CD4-positive, alpha-beta T cell (primary cell): ENCODE measurements around the gene PLRG1. TPM values are rescaled to one million over a fixed set of nuclear protein-coding genes. Genes with fewer than 3 reads are reported as not detected.

Experiments
- ATAC-seq: fragments of 200-7000 bp; cut with Tn5 transposase; one replicate; pipeline ENCODE4 v1.10.0; 2022; ENCODE audit warnings: mild to moderate bottlenecking; ENCODE audit not compliant: poor library complexity
- CTCF ChIA-PET: fragments of 350-600 bp; sonication (Branson Sonifier 250); formaldehyde crosslinking; loops from one replicate; lab custom pipeline; 2021; ENCODE audit warnings: antibody characterized with exemption, inconsistent platforms; lab: Charles Lee
- POLR2A ChIA-PET: fragments of 350-600 bp; sonication (Branson Sonifier 250); formaldehyde crosslinking; loops from one replicate; lab custom pipeline; 2021; ENCODE audit warnings: antibody characterized with exemption, inconsistent platforms; lab: Charles Lee
- DNase-seq, 14 experiments: peaks; one replicate each; pipeline ENCODE4 v3.0.0-alpha.2; 2013 to 2020; ENCODE audit warnings: mixed read lengths in 2 of 14
- H3K27ac ChIP-seq, 2 donors: one replicate each; pipeline versions ENCODE4 v1.5.1 to v1.7.0; 2013; ENCODE audit warnings: low read length in 2 of 2, low read depth in 1 of 2, mild to moderate bottlenecking in 1 of 2
- H3K27me3 ChIP-seq, 2 experiments: 1 replicate in 1 of 2; 2 replicates in 1 of 2; pipeline versions ENCODE4 v1.6.1 to v1.7.0; 2013; ENCODE audit warnings: low read length in 2 of 2, control low read depth in 1 of 2, mild to moderate bottlenecking in 1 of 2, moderate library complexity in 1 of 2; ENCODE audit not compliant: insufficient read depth in 2 of 2, control insufficient read depth in 1 of 2
- H3K36me3 ChIP-seq: one replicate; pipeline ENCODE4 v1.6.1; 2013; ENCODE audit warnings: low read length, control low read depth; ENCODE audit not compliant: insufficient read depth
- H3K4me1 ChIP-seq: one replicate; pipeline ENCODE4 v1.6.1; 2013; ENCODE audit warnings: low read length, control low read depth; ENCODE audit not compliant: insufficient read depth
- H3K4me3 ChIP-seq: one replicate; pipeline ENCODE4 v1.5.1; 2013; ENCODE audit warnings: mild to moderate bottlenecking, low read length, moderate library complexity
- H3K9me3 ChIP-seq, 2 experiments: 1 replicate in 1 of 2; 2 replicates in 1 of 2; pipeline versions ENCODE4 v1.6.1 to v1.7.0; 2013; ENCODE audit warnings: low read length in 2 of 2, mild to moderate bottlenecking in 2 of 2, control low read depth in 1 of 2, moderate library complexity in 1 of 2; ENCODE audit not compliant: control insufficient read depth in 1 of 2, insufficient read depth in 1 of 2
- H3K27ac Mint-ChIP-seq: one replicate; pipeline ENCODE4 v1.8.0; 2020; ENCODE audit warnings: mixed read lengths
- H3K27me3 Mint-ChIP-seq: one replicate; pipeline ENCODE4 v1.8.0; 2021; ENCODE audit warnings: mixed read lengths
- H3K36me3 Mint-ChIP-seq: one replicate; pipeline ENCODE4 v1.8.0; 2021; ENCODE audit warnings: low read depth, mixed read lengths
- H3K4me1 Mint-ChIP-seq: one replicate; pipeline ENCODE4 v1.8.0; 2021; ENCODE audit warnings: low read depth, mixed read lengths
- H3K4me3 Mint-ChIP-seq: one replicate; pipeline ENCODE4 v1.8.0; 2020; ENCODE audit warnings: mild to moderate bottlenecking, mixed read lengths
- H3K9me3 Mint-ChIP-seq: one replicate; pipeline ENCODE4 v1.8.0; 2020; ENCODE audit warnings: mixed read lengths
- CTCF ChIP-seq: fragments of 200-600 bp; IDR thresholded peaks from one replicate; pipeline ENCODE4 v1.8.0; 2022; ENCODE audit warnings: antibody characterized with exemption, mild to moderate bottlenecking
- intact Hi-C, 2 experiments: fragments of 100-400 bp; cut with DNase I in 1 of 2; cut with micrococcal nuclease in 1 of 2; formaldehyde crosslinking; loops; one replicate each; pipeline versions ENCODE4 v1.15.1 to v1.9.0; 2023 to 2025; cut with DNase I, micrococcal nuclease
- total RNA-seq, 174 experiments: library from RNA in 2 of 174; stranded (reverse) in 2 of 174; gene quantifications; one replicate each; pipeline ENCODE4 v1.2.3 and lab custom pipeline; 2021 to 2026

Gene PLRG1
- total RNA-seq, 2 experiments from 2014 or later: 41.1 to 44.8 TPM

DNA sequence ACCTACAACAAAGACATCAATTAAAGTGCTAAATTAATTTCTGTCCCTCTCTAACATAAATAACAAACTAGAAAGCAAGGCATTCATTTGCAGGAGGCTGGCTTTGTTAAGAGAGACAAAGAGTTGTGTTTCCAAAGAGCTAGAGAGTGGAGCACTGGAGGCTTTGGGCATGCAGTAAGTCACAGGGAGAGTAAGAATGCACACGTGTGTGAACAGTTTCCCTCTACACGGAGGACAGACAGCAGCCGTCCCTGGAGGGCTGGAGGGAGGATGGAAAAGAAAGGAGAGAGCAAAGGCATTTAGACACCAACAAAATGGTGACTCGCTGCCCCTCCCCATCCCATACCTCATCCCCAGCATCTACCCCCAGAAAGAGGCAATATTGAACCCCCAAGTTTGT, 38.2 kb downstream of the PLRG1 start:
- Histone ChIP-seq H3K27ac (no peak overlapping the region), H3K4me3 (no peak overlapping the region), H3K27me3 (peaks cover 0 to under 1% of the 10 kb centered on the region in 2 experiments), H3K9me3 (no peaks in the 10 kb centered on the region), H3K36me3 (no peaks in the 10 kb centered on the region), H3K4me1 (no peaks in the 10 kb centered on the region)
- H3K27ac Mint-ChIP-seq: no peak overlapping the region
- no peak for ATAC-seq
- DNase-seq: no peak
- no peaks in the 10 kb centered on the region for H3K9me3 Mint-ChIP-seq
- intact Hi-C loops: no loop called here
- POLR2A ChIA-PET: no interaction called here
- no peaks in the 10 kb centered on the region for H3K36me3 Mint-ChIP-seq
- no peak for TF ChIP-seq CTCF
- H3K27me3 Mint-ChIP-seq: peaks cover 58% of the 10 kb centered on the region
- CTCF ChIA-PET: interaction anchor here (1.4 kb wide), 1 partner anchor 8 kb away, joined by 3 read pairs; no protein-coding TSS in a partner anchor
- no peak overlapping the region for H3K4me3 Mint-ChIP-seq
- no peaks in the 10 kb centered on the region for H3K4me1 Mint-ChIP-seq

GRCh38 chr4:154511548-154511947, 38.7 kb downstream of the PLRG1 start:
- H3K4me1 Mint-ChIP-seq: no peaks in the 10 kb centered on the region
- Histone ChIP-seq H3K4me1 (no peaks in the 10 kb centered on the region), H3K36me3 (no peaks in the 10 kb centered on the region), H3K4me3 (no peak overlapping the region), H3K27ac (no peak overlapping the region), H3K9me3 (no peaks in the 10 kb centered on the region), H3K27me3 (no peaks in the 10 kb centered on the region)
- ChIA-PET POLR2A (no interaction called here), CTCF (interaction anchor here (1.4 kb wide), 1 partner anchor 9 kb away, joined by 3 read pairs; no protein-coding TSS in a partner anchor)
- H3K27ac Mint-ChIP-seq: no peak overlapping the region
- H3K36me3 Mint-ChIP-seq: no peaks in the 10 kb centered on the region
- H3K27me3 Mint-ChIP-seq: peaks cover 58% of the 10 kb centered on the region
- intact Hi-C loops: no loop called here
- H3K4me3 Mint-ChIP-seq: no peak overlapping the region
- no peak for TF ChIP-seq CTCF
- DNase-seq: no peak
- no peak for ATAC-seq
- no peaks in the 10 kb centered on the region for H3K9me3 Mint-ChIP-seq

DNA sequence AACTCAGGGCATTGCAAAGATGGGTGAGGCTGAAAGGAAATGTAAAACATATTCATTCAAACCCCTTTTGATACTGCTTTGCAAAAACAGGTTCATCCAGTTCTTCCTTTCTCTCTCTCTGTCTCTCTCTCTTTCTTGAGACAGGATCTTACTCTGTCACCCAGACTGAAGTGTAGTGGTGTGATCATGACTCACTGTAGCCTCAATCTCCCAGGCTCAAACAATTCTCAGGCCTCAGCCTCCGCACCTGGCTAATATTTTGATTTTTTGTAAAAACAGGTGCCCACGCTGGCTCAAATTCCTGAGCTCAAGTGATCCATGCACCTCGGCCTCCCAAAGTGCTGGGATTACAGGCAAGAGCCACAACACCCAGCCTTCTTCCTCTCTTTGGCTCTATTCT, 43.0 kb downstream of the PLRG1 start:
- ATAC-seq (no peak), DNase-seq (no peak)
- H3K27me3 ChIP-seq: peaks cover 0 to 4% of the 10 kb centered on the region in 2 experiments
- Mint-ChIP-seq H3K4me1 (no peaks in the 10 kb centered on the region), H3K27me3 (peaks cover 51% of the 10 kb centered on the region), H3K36me3 (no peaks in the 10 kb centered on the region), H3K9me3 (no peaks in the 10 kb centered on the region), H3K4me3 (no peak overlapping the region), H3K27ac (no peak overlapping the region)
- intact Hi-C loops: loop anchor here (5.0 to 10.0 kb wide), 3 partner anchors 172 to 722 kb away; partner anchors contain the start of gene SFRP2 (in 1 of the 2)
- H3K4me1 ChIP-seq: no peaks in the 10 kb centered on the region
- no peaks in the 10 kb centered on the region for H3K36me3 ChIP-seq
- no peak overlapping the region for H3K27ac ChIP-seq
- H3K9me3 ChIP-seq: no peaks in the 10 kb centered on the region
- no peak overlapping the region for H3K4me3 ChIP-seq
- ChIA-PET POLR2A (no interaction called here), CTCF (interaction anchor here (0.8 kb wide), 1 partner anchor 13 kb away, joined by 3 read pairs; no protein-coding TSS in a partner anchor)
- no peak for TF ChIP-seq CTCF
